Vagina (tissue), 2 donors: ENCODE results near the gene MARK2. TPM values are rescaled to one million over a fixed set of nuclear protein-coding genes. Genes with fewer than 3 reads are reported as not detected.

Source experiments
- DNase-seq, 2 donors: peaks; one replicate each; pipeline ENCODE4 v3.0.0-alpha.2; 2017; ENCODE audit errors: extremely low spot score in 2 of 2
- H3K27ac ChIP-seq: fragments of 200-600 bp; sonication (generic); one replicate; pipeline ENCODE4 v1.5.1; 2019
- H3K27me3 ChIP-seq: fragments of 200-600 bp; sonication (generic); one replicate; pipeline ENCODE4 v1.5.1; 2019
- H3K36me3 ChIP-seq, 2 donors: fragments of 200-600 bp; sonication (generic); one replicate each; pipeline ENCODE4 v1.5.1; 2017 to 2019
- H3K4me1 ChIP-seq: fragments of 200-600 bp; sonication (generic); one replicate; pipeline ENCODE4 v1.5.1; 2019
- H3K4me3 ChIP-seq, 2 donors: fragments of 200-600 bp; sonication (generic); 1 replicate in 1 of 2; 2 replicates in 1 of 2; pipeline ENCODE4 v1.5.1; 2016 to 2019
- H3K9me3 ChIP-seq: fragments of 200-600 bp; sonication (generic); one replicate; pipeline ENCODE4 v1.5.1; 2019
- POLR2A ChIP-seq, 2 donors: fragments of 450-650 bp; IDR thresholded peaks; one replicate each; pipeline ENCODE4 v1.6.1; 2017; ENCODE audit warnings: antibody characterized with exemption in 2 of 2, mild to moderate bottlenecking in 2 of 2, moderate library complexity in 2 of 2
- POLR2AphosphoS5 ChIP-seq, 2 donors: sonication (generic); formaldehyde crosslinking; IDR thresholded peaks; one replicate each; pipeline ENCODE4 v1.9.0; 2017; ENCODE audit warnings: antibody characterized with exemption in 2 of 2, mild to moderate bottlenecking in 2 of 2, low read depth in 1 of 2; ENCODE audit not compliant: insufficient read depth in 1 of 2
- intact Hi-C: fragments of 100-400 bp; cut with DNase I; formaldehyde crosslinking; loops from one replicate; pipeline ENCODE4 v1.15.1; 2023
- total RNA-seq: library from RNA; depleted of rRNA; stranded (reverse); fragments of >200 nt; gene quantifications from one replicate; pipeline ENCODE4 v1.2.3, GENCODE V29; 2016
- TF ChIP-seq, protein P1 (sequence below), 3 experiments: fragments of 450-650 bp in 2 of 3; fragments of 200-600 bp in 1 of 3; sonication (generic) in 1 of 3; IDR thresholded peaks; one replicate each; pipeline ENCODE4 v1.5.1; 2017 to 2019; ENCODE audit warnings: antibody characterized with exemption in 3 of 3, mild to moderate bottlenecking in 2 of 3, moderate library complexity in 2 of 3

The MARK2 gene
- total RNA-seq, 1 donor from 2014 or later: 35.6 TPM

DNA sequence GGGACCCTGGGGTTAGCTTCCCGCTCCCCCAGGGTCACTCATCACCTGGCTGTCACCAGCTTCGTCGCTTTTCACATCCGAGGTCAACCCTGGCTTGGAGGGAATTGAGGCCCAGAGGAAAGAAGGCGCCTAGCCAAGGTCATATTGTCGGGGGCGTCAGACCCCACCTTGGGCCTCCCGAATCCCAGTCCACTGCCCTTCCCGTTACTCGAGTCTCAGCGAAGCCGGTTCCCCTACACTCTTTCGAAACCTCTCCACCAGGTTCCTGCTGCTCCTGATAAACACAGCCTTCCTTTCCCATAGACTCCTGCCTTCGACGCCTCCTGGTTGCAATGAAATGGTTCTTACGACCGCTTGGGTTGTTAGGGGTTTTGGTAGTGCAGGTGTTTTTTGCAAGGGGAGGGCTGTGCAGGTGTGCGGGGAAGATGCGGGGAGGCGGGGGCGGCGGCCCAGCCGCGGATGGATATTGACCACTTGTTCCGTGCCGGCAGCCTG is 100.5 kb downstream of the MARK2 start:
- peak overlapping the region; percentile 67 for H3K27ac ChIP-seq
- intact Hi-C loops: no loop called here
- H3K36me3 ChIP-seq: no peaks in the 10 kb centered on the region
- DNase-seq: no peak
- H3K4me1 ChIP-seq: peaks cover 21% of the 10 kb centered on the region
- peak overlapping the region; percentile 68 for H3K4me3 ChIP-seq
- no peaks in the 10 kb centered on the region for H3K9me3 ChIP-seq
- no peaks in the 10 kb centered on the region for H3K27me3 ChIP-seq
- TF ChIP-seq POLR2A (IDR thresholded peaks at IDR 0.05) (no peak), POLR2AphosphoS5 (IDR thresholded peaks at IDR 0.05; ENCODE audit: insufficient read depth in 1 of 2, low read depth in 1 of 2) (no peak)
- TF ChIP-seq, protein P1, sequence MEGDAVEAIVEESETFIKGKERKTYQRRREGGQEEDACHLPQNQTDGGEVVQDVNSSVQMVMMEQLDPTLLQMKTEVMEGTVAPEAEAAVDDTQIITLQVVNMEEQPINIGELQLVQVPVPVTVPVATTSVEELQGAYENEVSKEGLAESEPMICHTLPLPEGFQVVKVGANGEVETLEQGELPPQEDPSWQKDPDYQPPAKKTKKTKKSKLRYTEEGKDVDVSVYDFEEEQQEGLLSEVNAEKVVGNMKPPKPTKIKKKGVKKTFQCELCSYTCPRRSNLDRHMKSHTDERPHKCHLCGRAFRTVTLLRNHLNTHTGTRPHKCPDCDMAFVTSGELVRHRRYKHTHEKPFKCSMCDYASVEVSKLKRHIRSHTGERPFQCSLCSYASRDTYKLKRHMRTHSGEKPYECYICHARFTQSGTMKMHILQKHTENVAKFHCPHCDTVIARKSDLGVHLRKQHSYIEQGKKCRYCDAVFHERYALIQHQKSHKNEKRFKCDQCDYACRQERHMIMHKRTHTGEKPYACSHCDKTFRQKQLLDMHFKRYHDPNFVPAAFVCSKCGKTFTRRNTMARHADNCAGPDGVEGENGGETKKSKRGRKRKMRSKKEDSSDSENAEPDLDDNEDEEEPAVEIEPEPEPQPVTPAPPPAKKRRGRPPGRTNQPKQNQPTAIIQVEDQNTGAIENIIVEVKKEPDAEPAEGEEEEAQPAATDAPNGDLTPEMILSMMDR (IDR thresholded peaks at IDR 0.05): no peak

DNA sequence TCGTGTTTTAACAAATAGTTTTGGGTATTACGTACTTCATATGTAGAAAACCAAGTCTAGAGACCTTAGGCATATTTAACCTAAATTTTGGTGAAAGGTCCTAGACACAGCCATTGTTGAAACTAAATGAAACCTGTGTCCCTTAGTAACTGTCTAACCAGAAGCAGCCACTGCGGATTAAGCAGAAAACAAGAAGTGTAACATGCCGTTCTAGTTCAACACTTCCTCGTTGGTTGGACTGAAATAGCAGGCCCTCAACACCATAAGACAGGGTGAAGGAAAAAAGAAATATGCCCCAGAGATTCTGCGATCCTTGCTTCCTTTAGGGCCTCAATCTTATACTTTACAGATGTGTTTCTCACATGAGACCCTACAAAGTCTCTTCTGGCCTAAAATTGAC is 101.9 kb downstream of the MARK2 start:
- Histone ChIP-seq H3K4me1 (peaks cover 31% of the 10 kb centered on the region), H3K4me3 (no peak overlapping the region), H3K27ac (no peak overlapping the region), H3K36me3 (no peaks in the 10 kb centered on the region), H3K9me3 (no peaks in the 10 kb centered on the region), H3K27me3 (no peaks in the 10 kb centered on the region)
- intact Hi-C loops: loop anchor here (10.0 kb wide), 1 partner anchor 176 kb away; the partner anchor contains the start of gene ZFTA
- TF ChIP-seq, protein P1 (IDR thresholded peaks at IDR 0.05): no peak
- TF ChIP-seq POLR2AphosphoS5 (IDR thresholded peaks at IDR 0.05; ENCODE audit: insufficient read depth in 1 of 2, low read depth in 1 of 2) (no peak), POLR2A (IDR thresholded peaks at IDR 0.05) (no peak)
- DNase-seq: no peak

DNA sequence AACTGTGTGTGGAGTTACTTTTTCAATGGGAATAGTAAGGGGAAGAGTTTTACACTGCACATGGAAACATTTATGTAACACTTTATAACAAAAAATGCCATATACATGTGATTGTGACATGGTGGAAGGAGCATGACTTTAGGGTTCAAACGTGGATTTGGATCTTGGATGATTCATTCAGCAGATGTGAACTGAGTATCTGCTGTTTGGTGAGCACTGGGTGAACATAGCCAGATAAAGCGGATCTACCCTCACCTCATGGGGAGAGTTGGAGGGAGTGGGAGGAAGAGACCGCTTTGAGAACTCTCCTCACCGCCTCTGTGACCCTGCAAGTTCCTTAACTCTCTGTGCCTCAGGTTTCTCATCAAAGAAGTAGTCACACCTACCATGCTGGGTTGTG is 103.0 kb downstream of the MARK2 start:
- intact Hi-C loops: loop anchor here (10.0 kb wide), 1 partner anchor 177 kb away; the partner anchor contains the start of gene ZFTA
- DNase-seq: no peak
- peaks cover 33% of the 10 kb centered on the region for H3K4me1 ChIP-seq

DNA sequence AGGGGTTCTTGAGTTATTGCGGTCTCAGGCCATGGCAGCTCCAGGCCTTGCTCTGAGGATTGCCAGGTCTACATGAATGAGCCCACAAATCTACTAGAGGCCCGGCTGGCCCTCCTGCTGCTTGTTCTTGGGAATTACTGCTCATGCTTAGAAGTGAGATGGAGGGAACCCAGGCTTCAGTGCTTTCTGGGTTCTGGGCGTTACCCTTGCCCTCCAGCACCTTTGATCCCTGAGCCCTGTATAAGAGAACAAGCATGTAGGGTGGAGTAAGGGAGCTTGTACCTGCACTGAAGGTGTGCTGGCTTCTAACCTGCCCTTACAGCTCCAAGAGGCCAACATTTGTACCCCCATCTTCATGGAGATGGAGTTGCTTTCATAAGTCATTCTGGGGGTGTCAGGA is 103.9 kb downstream of the MARK2 start:
- H3K4me3 ChIP-seq: no peak overlapping the region
- no peak overlapping the region for H3K27ac ChIP-seq
- no peaks in the 10 kb centered on the region for H3K36me3 ChIP-seq
- intact Hi-C loops: loop anchor here (10.0 kb wide), 1 partner anchor 178 kb away; the partner anchor contains the start of gene ZFTA
- H3K27me3 ChIP-seq: no peaks in the 10 kb centered on the region
- DNase-seq: no peak
- TF ChIP-seq, protein P1 (IDR thresholded peaks at IDR 0.05): no peak
- TF ChIP-seq POLR2AphosphoS5 (IDR thresholded peaks at IDR 0.05; ENCODE audit: insufficient read depth in 1 of 2, low read depth in 1 of 2): no peak
- no peak for TF ChIP-seq POLR2A (IDR thresholded peaks at IDR 0.05)
- H3K4me1 ChIP-seq: peaks cover 33% of the 10 kb centered on the region
- no peaks in the 10 kb centered on the region for H3K9me3 ChIP-seq

More for the DNA sequence above, 103.0 kb downstream of the MARK2 start:
- H3K27ac ChIP-seq: no peak overlapping the region
- TF ChIP-seq POLR2A (IDR thresholded peaks at IDR 0.05): no peak
- TF ChIP-seq, protein P1 (IDR thresholded peaks at IDR 0.05): no peak
- TF ChIP-seq POLR2AphosphoS5 (IDR thresholded peaks at IDR 0.05; ENCODE audit: insufficient read depth in 1 of 2, low read depth in 1 of 2): no peak
- no peaks in the 10 kb centered on the region for H3K36me3 ChIP-seq
- no peak overlapping the region for H3K4me3 ChIP-seq
- H3K9me3 ChIP-seq: no peaks in the 10 kb centered on the region
- no peaks in the 10 kb centered on the region for H3K27me3 ChIP-seq

DNA sequence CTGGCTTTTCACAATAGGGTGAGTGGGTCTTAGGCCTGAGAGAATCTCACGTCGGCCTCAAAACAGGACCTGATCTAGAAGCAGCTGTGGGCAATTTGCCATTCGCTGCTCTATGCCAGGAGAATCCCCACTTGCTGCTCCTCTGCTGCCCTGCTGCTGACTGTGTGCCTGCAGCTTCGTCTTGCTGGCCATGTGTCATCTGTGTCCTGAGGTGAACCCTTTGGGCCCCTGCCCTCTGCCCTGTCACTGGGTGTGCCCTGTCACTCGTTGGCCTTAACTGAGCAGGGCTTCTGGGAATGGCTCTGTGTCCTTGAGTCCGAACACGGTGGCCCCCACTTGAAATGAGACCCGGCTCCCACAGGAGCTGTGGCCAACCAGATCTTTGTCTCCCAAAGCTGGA is 106.1 kb downstream of the MARK2 start:
- intact Hi-C loops: loop anchor here (2.0 to 10.0 kb wide), 2 partner anchors 108 to 180 kb away; partner anchors contain the start of gene ZFTA
- TF ChIP-seq POLR2A (IDR thresholded peaks at IDR 0.05) (no peak), POLR2AphosphoS5 (IDR thresholded peaks at IDR 0.05; ENCODE audit: insufficient read depth in 1 of 2, low read depth in 1 of 2) (no peak)
- TF ChIP-seq, protein P1 (IDR thresholded peaks at IDR 0.05): no peak
- Histone ChIP-seq H3K27me3 (no peaks in the 10 kb centered on the region), H3K4me1 (peaks cover 19% of the 10 kb centered on the region), H3K9me3 (no peaks in the 10 kb centered on the region), H3K4me3 (no peak overlapping the region), H3K36me3 (no peaks in the 10 kb centered on the region), H3K27ac (peak overlapping the region; percentile 55)
- DNase-seq: no peak
